DND-41 (cell line): ENCODE measurements around the gene IGFBP2.

Experiments
- ATAC-seq: fragments of 200-7000 bp; cut with Tn5 transposase; 3 replicates; pipeline ENCODE4 v1.9.1; 2021; ENCODE audit warnings: low read depth; ENCODE audit not compliant: insufficient read depth
- DNase-seq: peaks from one replicate; pipeline ENCODE4 v3.0.0-alpha.2; 2020
- H2AFZ ChIP-seq: 2 replicates; pipeline ENCODE4 v1.6.0; 2012; ENCODE audit warnings: low read depth, low read length
- H3K27ac ChIP-seq: 2 replicates; pipeline ENCODE4 v1.5.1; 2012; ENCODE audit warnings: low read length, inconsistent platforms
- H3K27me3 ChIP-seq: fragments of 200-600 bp; sonication (generic); 2 replicates; pipeline ENCODE4 v1.6.0; 2012; ENCODE audit warnings: low read length, mild to moderate bottlenecking, inconsistent platforms; ENCODE audit not compliant: insufficient read depth, poor library complexity
- H3K36me3 ChIP-seq: 2 replicates; pipeline ENCODE4 v1.5.1; 2012; ENCODE audit warnings: low read length, inconsistent platforms; ENCODE audit not compliant: insufficient read depth
- H3K4me1 ChIP-seq: 2 replicates; pipeline ENCODE4 v1.5.1; 2012; ENCODE audit warnings: mild to moderate bottlenecking, low read length; ENCODE audit not compliant: insufficient read depth
- H3K4me2 ChIP-seq: 2 replicates; pipeline ENCODE4 v1.6.0; 2012; ENCODE audit warnings: mild to moderate bottlenecking, moderate library complexity, low read length, inconsistent platforms; ENCODE audit not compliant: insufficient read depth
- H3K4me3 ChIP-seq, 2 experiments: fragments of 200-600 bp in 1 of 2; shearing (Covaris generic) in 1 of 2; 2 replicates each; pipeline ENCODE4 v1.5.1; 2012 to 2016; ENCODE audit warnings: inconsistent platforms in 2 of 2, low read length in 2 of 2, mild to moderate bottlenecking in 2 of 2, low read depth in 1 of 2, moderate library complexity in 1 of 2
- H3K79me2 ChIP-seq: 2 replicates; pipeline ENCODE4 v1.6.0; 2012; ENCODE audit warnings: low read length, inconsistent platforms; ENCODE audit not compliant: insufficient read depth
- H3K9ac ChIP-seq: 2 replicates; pipeline ENCODE4 v1.6.0; 2012; ENCODE audit warnings: low read depth, mild to moderate bottlenecking, inconsistent platforms, low read length, moderate library complexity
- H3K9me3 ChIP-seq: 2 replicates; pipeline ENCODE4 v1.5.1; 2012; ENCODE audit warnings: low read length, moderate library complexity, mild to moderate bottlenecking, inconsistent platforms; ENCODE audit not compliant: insufficient read depth, severe bottlenecking
- H4K20me1 ChIP-seq: 2 replicates; pipeline ENCODE4 v1.6.0; 2012; ENCODE audit warnings: low read length; ENCODE audit not compliant: insufficient read depth
- EZH2 ChIP-seq: IDR thresholded peaks from 3 replicates; pipeline ENCODE4 v1.6.1; 2012; ENCODE audit warnings: borderline replicate concordance, low read depth, mild to moderate bottlenecking, moderate library complexity, low read length, inconsistent platforms; ENCODE audit not compliant: severe bottlenecking
- TF ChIP-seq, protein P1 (sequence below): IDR thresholded peaks from 2 replicates; pipeline ENCODE4 v1.5.1; 2012; ENCODE audit warnings: borderline replicate concordance, low read length, moderate library complexity, mild to moderate bottlenecking; ENCODE audit not compliant: poor library complexity, severe bottlenecking; ENCODE audit errors: extremely low read depth

IGFBP2 gene, protein sequence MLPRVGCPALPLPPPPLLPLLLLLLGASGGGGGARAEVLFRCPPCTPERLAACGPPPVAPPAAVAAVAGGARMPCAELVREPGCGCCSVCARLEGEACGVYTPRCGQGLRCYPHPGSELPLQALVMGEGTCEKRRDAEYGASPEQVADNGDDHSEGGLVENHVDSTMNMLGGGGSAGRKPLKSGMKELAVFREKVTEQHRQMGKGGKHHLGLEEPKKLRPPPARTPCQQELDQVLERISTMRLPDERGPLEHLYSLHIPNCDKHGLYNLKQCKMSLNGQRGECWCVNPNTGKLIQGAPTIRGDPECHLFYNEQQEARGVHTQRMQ

DNA sequence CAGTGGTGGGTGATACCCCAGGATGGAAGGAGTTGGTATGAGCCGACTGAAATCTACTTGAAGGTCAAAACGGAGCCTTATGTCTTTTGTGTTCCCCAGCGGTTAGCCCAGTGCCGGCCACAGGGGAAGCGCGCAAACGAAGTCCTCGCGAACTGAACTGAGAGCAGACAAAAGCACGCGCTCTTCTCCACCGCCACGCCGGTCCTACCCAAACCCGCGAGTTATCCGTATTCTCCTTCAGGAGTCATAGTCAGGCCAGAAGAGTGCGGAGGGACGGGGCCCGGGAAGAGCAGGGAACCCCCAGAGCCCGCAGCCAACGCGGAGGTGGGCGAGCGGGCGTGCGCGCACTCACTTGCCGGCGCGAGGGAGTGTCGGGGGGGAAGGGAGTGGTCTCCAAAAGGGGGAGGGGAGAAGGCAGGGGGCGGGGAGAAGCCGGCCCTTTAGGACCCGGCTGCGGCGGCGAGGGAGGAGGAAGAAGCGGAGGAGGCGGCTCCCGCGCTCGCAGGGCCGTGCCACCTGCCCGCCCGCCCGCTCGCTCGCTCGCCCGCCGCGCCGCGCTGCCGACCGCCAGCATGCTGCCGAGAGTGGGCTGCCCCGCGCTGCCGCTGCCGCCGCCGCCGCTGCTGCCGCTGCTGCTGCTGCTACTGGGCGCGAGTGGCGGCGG lies at the start of gene IGFBP2:
TSS of gene IGFBP2 (plus strand) at position 469 of the 664 bp plus-strand sequence. CDS start at position 573, 104 bp downstream.
- Histone ChIP-seq H3K27me3 (no peaks in the 10 kb centered on the region), H3K36me3 (peaks cover 43% of the 10 kb centered on the region), H3K9me3 (no peaks in the 10 kb centered on the region), H3K4me1 (peaks cover 39% of the 10 kb centered on the region), H3K79me2 (peaks cover 60% of the 10 kb centered on the region), H3K4me2 (peak within 1 kb of the TSS; percentile 74), H2AFZ (peak within 1 kb of the TSS; percentile 71), H3K9ac (peak within 1 kb of the TSS; percentile 99), H3K4me3 (peak within 1 kb of the TSS; percentile 88 to 99), H3K27ac (peak within 1 kb of the TSS; percentile 94), H4K20me1 (peaks cover 40% of the 10 kb centered on the region)
- peak; percentile 62 for ATAC-seq
- TF ChIP-seq, protein P1, sequence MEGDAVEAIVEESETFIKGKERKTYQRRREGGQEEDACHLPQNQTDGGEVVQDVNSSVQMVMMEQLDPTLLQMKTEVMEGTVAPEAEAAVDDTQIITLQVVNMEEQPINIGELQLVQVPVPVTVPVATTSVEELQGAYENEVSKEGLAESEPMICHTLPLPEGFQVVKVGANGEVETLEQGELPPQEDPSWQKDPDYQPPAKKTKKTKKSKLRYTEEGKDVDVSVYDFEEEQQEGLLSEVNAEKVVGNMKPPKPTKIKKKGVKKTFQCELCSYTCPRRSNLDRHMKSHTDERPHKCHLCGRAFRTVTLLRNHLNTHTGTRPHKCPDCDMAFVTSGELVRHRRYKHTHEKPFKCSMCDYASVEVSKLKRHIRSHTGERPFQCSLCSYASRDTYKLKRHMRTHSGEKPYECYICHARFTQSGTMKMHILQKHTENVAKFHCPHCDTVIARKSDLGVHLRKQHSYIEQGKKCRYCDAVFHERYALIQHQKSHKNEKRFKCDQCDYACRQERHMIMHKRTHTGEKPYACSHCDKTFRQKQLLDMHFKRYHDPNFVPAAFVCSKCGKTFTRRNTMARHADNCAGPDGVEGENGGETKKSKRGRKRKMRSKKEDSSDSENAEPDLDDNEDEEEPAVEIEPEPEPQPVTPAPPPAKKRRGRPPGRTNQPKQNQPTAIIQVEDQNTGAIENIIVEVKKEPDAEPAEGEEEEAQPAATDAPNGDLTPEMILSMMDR: no peak
- TF ChIP-seq EZH2: no peak
- peak; percentile 91 for DNase-seq

DNA sequence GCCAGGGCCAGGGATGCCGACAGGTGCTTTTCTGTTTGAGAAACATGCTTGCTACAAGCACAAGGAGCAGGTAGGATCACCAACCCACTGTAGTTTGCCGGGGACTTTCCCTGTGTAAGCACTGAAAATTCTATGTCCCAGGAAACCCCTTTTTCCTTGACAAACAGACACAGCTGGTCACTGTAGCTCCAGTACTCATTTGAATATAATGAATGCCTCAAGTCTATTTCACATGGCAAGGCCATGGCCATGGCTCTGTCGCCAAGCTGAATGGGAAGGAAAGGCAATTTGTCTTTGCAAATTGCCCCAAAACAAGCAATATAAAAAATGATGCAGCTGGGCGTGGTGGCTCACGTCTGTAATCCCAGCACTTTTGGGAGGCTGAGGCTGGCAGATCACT lies 49.6 kb upstream of the IGFBP2 start:
- Histone ChIP-seq H3K79me2 (no peaks in the 10 kb centered on the region), H3K9ac (no peak overlapping the region), H2AFZ (no peak overlapping the region), H3K4me2 (no peak overlapping the region), H3K27me3 (no peaks in the 10 kb centered on the region), H3K4me1 (peaks cover 3% of the 10 kb centered on the region), H3K4me3 (no peak overlapping the region), H3K27ac (no peak overlapping the region), H4K20me1 (no peaks in the 10 kb centered on the region), H3K9me3 (no peaks in the 10 kb centered on the region), H3K36me3 (no peaks in the 10 kb centered on the region)
- DNase-seq: no peak
- TF ChIP-seq, protein P1: no peak
- no peak for TF ChIP-seq EZH2
- ATAC-seq: no peak

DNA sequence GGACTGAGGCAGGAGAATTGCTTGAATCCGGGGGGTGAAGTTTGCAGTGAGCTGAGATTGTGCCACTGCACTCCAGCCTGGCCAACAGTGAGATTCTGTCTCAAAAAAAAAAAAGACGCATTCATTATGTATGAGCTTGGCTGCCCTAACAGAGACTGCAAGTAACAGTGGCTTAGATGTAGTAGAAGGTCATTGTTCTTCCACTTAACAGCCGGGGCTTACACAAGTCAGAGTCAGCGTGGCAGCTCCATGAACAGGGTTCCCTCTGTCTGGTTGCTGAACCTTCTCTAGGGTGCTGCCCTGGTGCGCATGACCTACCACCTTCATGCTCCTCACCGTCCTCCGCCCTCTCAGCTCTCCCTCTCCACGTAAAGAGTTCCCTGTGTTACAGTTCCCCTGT lies 49.1 kb upstream of the IGFBP2 start:
- Histone ChIP-seq H3K27ac (no peak overlapping the region), H3K4me3 (no peak overlapping the region), H3K4me1 (peaks cover 8% of the 10 kb centered on the region), H3K9me3 (no peaks in the 10 kb centered on the region), H2AFZ (no peak overlapping the region), H3K27me3 (no peaks in the 10 kb centered on the region), H4K20me1 (no peaks in the 10 kb centered on the region), H3K4me2 (no peak overlapping the region), H3K9ac (no peak overlapping the region), H3K79me2 (no peaks in the 10 kb centered on the region), H3K36me3 (no peaks in the 10 kb centered on the region)
- no peak for DNase-seq
- no peak for ATAC-seq
- TF ChIP-seq, protein P1: no peak
- no peak for TF ChIP-seq EZH2
